HepG2 (cell line): ENCODE data around the gene SNN. TPM values are rescaled to one million over a fixed set of nuclear protein-coding genes. Genes with fewer than 3 reads are reported as not detected.

Experiments
- ADNP ChIP-seq: sonication (generic); formaldehyde crosslinking; IDR thresholded peaks from 2 replicates; pipeline ENCODE4 v1.4.0; 2020; ENCODE audit warnings: missing genetic modification reagents
- JUNB ChIP-seq: sonication (generic); formaldehyde crosslinking; IDR thresholded peaks from 2 replicates; pipeline ENCODE4 v1.8.0; 2022; ENCODE audit warnings: missing genetic modification reagents, mild to moderate bottlenecking, borderline replicate concordance
- JUND ChIP-seq: sonication (generic); formaldehyde crosslinking; IDR thresholded peaks from 2 replicates; pipeline ENCODE4 v1.8.0; 2022; ENCODE audit warnings: mild to moderate bottlenecking, missing genetic modification reagents
- MYC ChIP-seq: sonication (generic); formaldehyde crosslinking; IDR thresholded peaks from 2 replicates; pipeline ENCODE4 v1.9.0; 2021; ENCODE audit warnings: missing genetic modification reagents, borderline replicate concordance
- NR2F1 ChIP-seq, 2 experiments: fragments of 450-650 bp in 1 of 2; formaldehyde crosslinking in 1 of 2; IDR thresholded peaks; 2 replicates each; pipeline versions ENCODE4 v1.5.0 to v1.6.1; 2016 to 2020; ENCODE audit warnings: mild to moderate bottlenecking in 1 of 2, missing compliant biosample characterization in 1 of 2, missing genetic modification reagents in 1 of 2, moderate library complexity in 1 of 2
- PCBP2 ChIP-seq: fragments of 200-400 bp; formaldehyde crosslinking; optimal IDR thresholded peaks from 2 replicates; pipeline ENCODE3; 2018; ENCODE audit warnings: low read length, low read depth; ENCODE audit not compliant: poor library complexity, severe bottlenecking
- RBFOX2 ChIP-seq: fragments of 200-400 bp; formaldehyde crosslinking; IDR thresholded peaks from 2 replicates; pipeline ENCODE4 v1.6.1; 2017; ENCODE audit warnings: low read depth, mild to moderate bottlenecking, low read length
- SAFB2 ChIP-seq: sonication (generic); formaldehyde crosslinking; IDR thresholded peaks from 2 replicates; pipeline ENCODE4 v1.5.1; 2020; ENCODE audit warnings: missing genetic modification reagents, low read depth, mild to moderate bottlenecking, borderline replicate concordance
- SALL2 ChIP-seq: sonication (generic); formaldehyde crosslinking; IDR thresholded peaks from 2 replicates; pipeline ENCODE4 v1.8.1; 2023; ENCODE audit warnings: mild to moderate bottlenecking, missing genetic modification reagents, inconsistent platforms
- SOX5 ChIP-seq: IDR thresholded peaks from 2 replicates; pipeline ENCODE4 v1.6.1; 2016; ENCODE audit warnings: borderline replicate concordance
- SP5 ChIP-seq: IDR thresholded peaks from 2 replicates; pipeline ENCODE4 v1.6.1; 2016; ENCODE audit warnings: low read depth, borderline replicate concordance
- TBL1XR1 ChIP-seq: fragments of 150-350 bp; IDR thresholded peaks from 2 replicates; pipeline ENCODE4 v1.6.1; 2014; ENCODE audit warnings: borderline replicate concordance, low read length; ENCODE audit not compliant: partially characterized antibody
- ZKSCAN5 ChIP-seq: sonication (generic); formaldehyde crosslinking; IDR thresholded peaks from 2 replicates; pipeline ENCODE4 v1.5.1; 2020; ENCODE audit warnings: mild to moderate bottlenecking, missing genetic modification reagents
- ZNF124 ChIP-seq: sonication (generic); formaldehyde crosslinking; IDR thresholded peaks from 2 replicates; pipeline ENCODE4 v1.4.0; 2020; ENCODE audit warnings: missing genetic modification reagents
- ZNF205 ChIP-seq: IDR thresholded peaks from 2 replicates; pipeline ENCODE4 v1.6.1; 2018; ENCODE audit warnings: missing biosample characterization, missing genetic modification reagents
- ZNF253 ChIP-seq: sonication (generic); formaldehyde crosslinking; IDR thresholded peaks from 2 replicates; pipeline ENCODE4 v1.8.0; 2022; ENCODE audit warnings: mild to moderate bottlenecking, missing genetic modification reagents, borderline replicate concordance
- ZNF3 ChIP-seq: IDR thresholded peaks from 2 replicates; pipeline ENCODE4 v1.7.0; 2017; ENCODE audit warnings: inconsistent platforms
- ZNF331 ChIP-seq: sonication (generic); formaldehyde crosslinking; IDR thresholded peaks from 2 replicates; pipeline ENCODE4 v1.4.0; 2020; ENCODE audit warnings: missing genetic modification reagents
- ZNF781 ChIP-seq: sonication (generic); formaldehyde crosslinking; IDR thresholded peaks from 2 replicates; pipeline ENCODE4 v1.5.1; 2020; ENCODE audit warnings: borderline replicate concordance, mild to moderate bottlenecking, missing genetic modification reagents; ENCODE audit errors: not compliant biosample characterization
- ZNF83 ChIP-seq: sonication (generic); formaldehyde crosslinking; IDR thresholded peaks from 2 replicates; pipeline ENCODE4 v1.4.0; 2020; ENCODE audit warnings: missing genetic modification reagents, mild to moderate bottlenecking, borderline replicate concordance
- ZNF850 ChIP-seq: sonication (generic); formaldehyde crosslinking; conservative IDR thresholded peaks from 2 replicates; pipeline ENCODE4 v1.9.0; 2021; ENCODE audit warnings: mild to moderate bottlenecking, missing genetic modification reagents
- polyA plus RNA-seq, 8 experiments: library from polyadenylated mRNA; depleted of rRNA in 3 of 8; stranded (reverse) in 7 of 8; unstranded in 1 of 8; fragments of >200 nt; fragmentation: Illumina TruSeq in 4 of 8; extraction: Trizol in 4 of 8; gene quantifications; 2 replicates each; pipeline versions ENCODE4 v1.2.1 to v1.2.3, GENCODE V29; 2011 to 2016; ENCODE audit warnings: low read depth in 4 of 8, missing spikeins in 1 of 8, mixed read lengths in 1 of 8; ENCODE audit not compliant: insufficient read depth in 1 of 8
- total RNA-seq, 5 experiments: library from RNA; depleted of rRNA; stranded (reverse); fragments of >200 nt; fragmentation: Illumina TruSeq; extraction: Trizol; gene quantifications; 2 replicates each; pipeline ENCODE4 v1.2.3, GENCODE V29; 2016; ENCODE audit warnings: low read depth in 1 of 5
- TF ChIP-seq, protein P1 (sequence below): sonication (generic); formaldehyde crosslinking; IDR thresholded peaks from 2 replicates; pipeline ENCODE4 v1.4.0; 2020; ENCODE audit warnings: mild to moderate bottlenecking, low read depth, missing genetic modification reagents
- TF ChIP-seq, protein P2 (sequence below): IDR thresholded peaks from 2 replicates; pipeline ENCODE4 v1.6.1; 2016; ENCODE audit warnings: missing genetic modification reagents, missing compliant biosample characterization
- TF ChIP-seq, protein P3 (sequence below): sonication (generic); formaldehyde crosslinking; IDR thresholded peaks from 2 replicates; pipeline ENCODE4 v1.9.0; 2021; ENCODE audit warnings: missing genetic modification reagents, borderline replicate concordance
- TF ChIP-seq, protein P4 (sequence below): sonication (generic); formaldehyde crosslinking; IDR thresholded peaks from 2 replicates; pipeline ENCODE4 v1.4.0; 2020; ENCODE audit warnings: missing genetic modification reagents
- TF ChIP-seq, protein P5 (sequence below): fragments of 450-650 bp; IDR thresholded peaks from 2 replicates; pipeline ENCODE4 v1.6.1; 2016
- TF ChIP-seq, protein P6 (sequence below): sonication (generic); formaldehyde crosslinking; IDR thresholded peaks from 2 replicates; pipeline ENCODE4 v1.8.1; 2023; ENCODE audit warnings: missing genetic modification reagents, inconsistent platforms, borderline replicate concordance

Gene SNN
- total and polyA plus RNA-seq, 2 of the 13 experiments (the other 11 are each of a cell fraction or from before 2014, with no cell fraction given) = 5.2 to 8.4 TPM

DNA sequence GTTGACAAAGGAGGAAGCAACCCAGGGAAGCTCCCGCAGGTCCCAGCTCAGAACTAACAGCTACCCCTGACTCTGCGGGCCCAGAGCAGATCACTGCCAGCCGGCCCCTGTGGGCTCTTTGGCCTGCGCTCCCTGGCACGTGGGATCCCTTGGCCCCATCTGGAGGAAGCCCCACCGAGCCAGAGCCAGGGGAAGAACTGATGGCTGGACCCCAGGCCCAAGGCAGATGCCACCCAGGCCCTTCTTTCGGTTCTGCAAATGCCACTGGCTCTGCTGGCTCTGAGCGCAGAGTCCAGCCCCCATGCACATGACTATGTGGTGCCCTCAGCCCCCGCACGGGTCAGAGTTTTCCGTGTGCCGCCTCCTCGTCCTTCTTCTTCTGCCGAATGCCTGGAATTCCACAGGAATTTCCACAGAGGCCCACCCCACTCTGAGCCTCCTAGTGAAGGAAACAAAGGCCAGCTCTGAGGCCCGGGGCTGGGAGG is 35.8 kb upstream of the SNN start (continued):
- TF ChIP-seq ZNF850 = no peak
- TF ChIP-seq SALL2 (CRISPR knock-in tag) = peak; percentile 61; the same call in 1 of the 2 replicates
- no peak for TF ChIP-seq ZNF253 (CRISPR knock-in tag)
- TF ChIP-seq, protein P1, sequence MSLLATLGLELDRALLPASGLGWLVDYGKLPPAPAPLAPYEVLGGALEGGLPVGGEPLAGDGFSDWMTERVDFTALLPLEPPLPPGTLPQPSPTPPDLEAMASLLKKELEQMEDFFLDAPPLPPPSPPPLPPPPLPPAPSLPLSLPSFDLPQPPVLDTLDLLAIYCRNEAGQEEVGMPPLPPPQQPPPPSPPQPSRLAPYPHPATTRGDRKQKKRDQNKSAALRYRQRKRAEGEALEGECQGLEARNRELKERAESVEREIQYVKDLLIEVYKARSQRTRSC (CRISPR knock-in tag) = no peak
- TF ChIP-seq, protein P2, sequence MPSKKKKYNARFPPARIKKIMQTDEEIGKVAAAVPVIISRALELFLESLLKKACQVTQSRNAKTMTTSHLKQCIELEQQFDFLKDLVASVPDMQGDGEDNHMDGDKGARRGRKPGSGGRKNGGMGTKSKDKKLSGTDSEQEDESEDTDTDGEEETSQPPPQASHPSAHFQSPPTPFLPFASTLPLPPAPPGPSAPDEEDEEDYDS = no peak
- no peak for TF ChIP-seq ZNF205
- TF ChIP-seq JUND (CRISPR knock-in tag) = peak; percentile 30; the same call in 1 of the 2 replicates
- TF ChIP-seq, protein P3, sequence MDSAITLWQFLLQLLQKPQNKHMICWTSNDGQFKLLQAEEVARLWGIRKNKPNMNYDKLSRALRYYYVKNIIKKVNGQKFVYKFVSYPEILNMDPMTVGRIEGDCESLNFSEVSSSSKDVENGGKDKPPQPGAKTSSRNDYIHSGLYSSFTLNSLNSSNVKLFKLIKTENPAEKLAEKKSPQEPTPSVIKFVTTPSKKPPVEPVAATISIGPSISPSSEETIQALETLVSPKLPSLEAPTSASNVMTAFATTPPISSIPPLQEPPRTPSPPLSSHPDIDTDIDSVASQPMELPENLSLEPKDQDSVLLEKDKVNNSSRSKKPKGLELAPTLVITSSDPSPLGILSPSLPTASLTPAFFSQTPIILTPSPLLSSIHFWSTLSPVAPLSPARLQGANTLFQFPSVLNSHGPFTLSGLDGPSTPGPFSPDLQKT = no peak
- TF ChIP-seq MYC (CRISPR knock-in tag) = peak; percentile 56; the same call in 1 of the 2 replicates
- no peak for TF ChIP-seq ZNF124 (CRISPR knock-in tag)
- no peak for TF ChIP-seq TBL1XR1
- no peak for TF ChIP-seq PCBP2
- no peak for TF ChIP-seq SAFB2 (CRISPR knock-in tag)
- TF ChIP-seq, protein P4, sequence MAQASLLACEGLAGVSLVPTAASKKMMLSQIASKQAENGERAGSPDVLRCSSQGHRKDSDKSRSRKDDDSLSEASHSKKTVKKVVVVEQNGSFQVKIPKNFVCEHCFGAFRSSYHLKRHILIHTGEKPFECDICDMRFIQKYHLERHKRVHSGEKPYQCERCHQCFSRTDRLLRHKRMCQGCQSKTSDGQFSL = no peak
- TF ChIP-seq ADNP (CRISPR knock-in tag) = no peak
- no peak for TF ChIP-seq ZKSCAN5
- TF ChIP-seq ZNF3 (CRISPR knock-in tag) = no peak
- no peak for TF ChIP-seq ZNF781
- TF ChIP-seq, protein P5, sequence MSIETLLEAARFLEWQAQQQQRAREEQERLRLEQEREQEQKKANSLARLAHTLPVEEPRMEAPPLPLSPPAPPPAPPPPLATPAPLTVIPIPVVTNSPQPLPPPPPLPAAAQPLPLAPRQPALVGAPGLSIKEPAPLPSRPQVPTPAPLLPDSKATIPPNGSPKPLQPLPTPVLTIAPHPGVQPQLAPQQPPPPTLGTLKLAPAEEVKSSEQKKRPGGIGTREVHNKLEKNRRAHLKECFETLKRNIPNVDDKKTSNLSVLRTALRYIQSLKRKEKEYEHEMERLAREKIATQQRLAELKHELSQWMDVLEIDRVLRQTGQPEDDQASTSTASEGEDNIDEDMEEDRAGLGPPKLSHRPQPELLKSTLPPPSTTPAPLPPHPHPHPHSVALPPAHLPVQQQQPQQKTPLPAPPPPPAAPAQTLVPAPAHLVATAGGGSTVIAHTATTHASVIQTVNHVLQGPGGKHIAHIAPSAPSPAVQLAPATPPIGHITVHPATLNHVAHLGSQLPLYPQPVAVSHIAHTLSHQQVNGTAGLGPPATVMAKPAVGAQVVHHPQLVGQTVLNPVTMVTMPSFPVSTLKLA = no peak
- no peak for TF ChIP-seq SP5 (CRISPR knock-in tag)
- TF ChIP-seq JUNB (CRISPR knock-in tag) = no peak
- TF ChIP-seq, protein P6, sequence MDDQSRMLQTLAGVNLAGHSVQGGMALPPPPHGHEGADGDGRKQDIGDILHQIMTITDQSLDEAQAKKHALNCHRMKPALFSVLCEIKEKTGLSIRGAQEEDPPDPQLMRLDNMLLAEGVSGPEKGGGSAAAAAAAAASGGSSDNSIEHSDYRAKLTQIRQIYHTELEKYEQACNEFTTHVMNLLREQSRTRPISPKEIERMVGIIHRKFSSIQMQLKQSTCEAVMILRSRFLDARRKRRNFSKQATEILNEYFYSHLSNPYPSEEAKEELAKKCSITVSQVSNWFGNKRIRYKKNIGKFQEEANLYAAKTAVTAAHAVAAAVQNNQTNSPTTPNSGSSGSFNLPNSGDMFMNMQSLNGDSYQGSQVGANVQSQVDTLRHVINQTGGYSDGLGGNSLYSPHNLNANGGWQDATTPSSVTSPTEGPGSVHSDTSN = no peak
- peak; percentile 57; the same call in 1 of the 2 replicates for TF ChIP-seq SOX5
- no peak for TF ChIP-seq ZNF331 (CRISPR knock-in tag)
- no peak for TF ChIP-seq RBFOX2
- TF ChIP-seq ZNF83 (CRISPR knock-in tag) = no peak
- TF ChIP-seq NR2F1 (CRISPR knock-in tag; IDR thresholded peaks at IDR 0.05) = peak in 1 of 2 experiments; percentile 31; a peak in 1 of 4 replicates
